ENCODE results near the gene SPO11. TPM values are rescaled to one million over a fixed set of nuclear protein-coding genes. Genes with fewer than 3 reads are reported as not detected.
A peak's percentile ranks its signal among the peaks of the same experiment; 100 is the strongest.

The SPO11 gene
- total and polyA plus RNA-seq, 2 of the 8 experiments (the other 6 are each of a cell fraction or from before 2014, with no cell fraction given), result not detected

DNA sequence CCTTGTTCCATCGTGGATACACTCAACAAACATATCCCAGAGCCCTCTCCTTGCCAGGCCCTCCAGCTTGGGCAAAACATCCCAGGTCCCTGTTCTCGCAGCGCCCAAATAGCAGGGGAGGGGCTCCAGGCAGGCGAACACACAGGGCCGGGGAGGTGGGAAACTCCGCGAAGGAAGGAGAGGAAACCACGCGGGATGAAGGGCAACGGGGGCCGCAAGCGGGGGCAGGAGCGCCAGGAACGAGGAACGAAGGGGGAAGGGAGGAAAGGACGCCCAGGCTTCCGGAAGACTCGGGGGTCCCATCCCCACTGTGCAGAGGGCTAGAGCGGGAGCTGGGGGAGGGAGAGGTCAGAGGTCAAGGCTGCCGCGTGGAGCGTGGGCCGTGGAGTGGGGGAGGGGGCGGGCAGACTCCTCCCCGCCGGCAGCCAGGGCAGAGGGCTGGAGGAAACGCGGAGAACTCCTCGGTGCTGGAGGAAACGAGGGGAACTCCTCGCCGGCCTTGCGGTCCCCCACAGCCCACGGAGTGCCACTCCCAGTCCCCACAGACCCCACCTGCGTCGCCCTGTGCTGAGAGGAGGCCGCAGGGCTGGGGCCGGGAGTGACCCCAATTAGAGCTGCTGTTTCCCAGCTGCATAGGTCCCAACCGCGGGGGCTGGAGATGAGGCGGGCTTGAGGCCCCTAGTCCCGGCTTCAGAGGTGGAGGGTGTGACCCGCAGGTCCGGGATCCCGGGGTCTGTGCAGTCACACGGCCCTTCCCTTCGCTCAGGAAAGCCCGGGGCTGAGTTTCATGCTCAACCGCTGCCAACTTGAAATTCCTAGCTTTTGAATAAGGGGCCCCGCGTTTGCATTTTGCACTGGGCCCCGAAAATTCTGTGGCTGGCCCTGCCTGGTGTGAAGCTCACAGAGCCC lies 60.3 kb downstream of the SPO11 start (continued):
- TF ChIP-seq TBP (IDR thresholded peaks at IDR 0.05; ENCODE audit: low read depth, low read length), result peak; percentile 9; the same call in 1 of the 2 replicates

Measured in H1 (cell line).